ENCODE measurements around the gene JCAD. TPM values are rescaled to one million over a fixed set of nuclear protein-coding genes. Genes with fewer than 3 reads are reported as not detected.

Gene JCAD
- total RNA-seq, 2 experiments from 2014 or later = not detected

DNA sequence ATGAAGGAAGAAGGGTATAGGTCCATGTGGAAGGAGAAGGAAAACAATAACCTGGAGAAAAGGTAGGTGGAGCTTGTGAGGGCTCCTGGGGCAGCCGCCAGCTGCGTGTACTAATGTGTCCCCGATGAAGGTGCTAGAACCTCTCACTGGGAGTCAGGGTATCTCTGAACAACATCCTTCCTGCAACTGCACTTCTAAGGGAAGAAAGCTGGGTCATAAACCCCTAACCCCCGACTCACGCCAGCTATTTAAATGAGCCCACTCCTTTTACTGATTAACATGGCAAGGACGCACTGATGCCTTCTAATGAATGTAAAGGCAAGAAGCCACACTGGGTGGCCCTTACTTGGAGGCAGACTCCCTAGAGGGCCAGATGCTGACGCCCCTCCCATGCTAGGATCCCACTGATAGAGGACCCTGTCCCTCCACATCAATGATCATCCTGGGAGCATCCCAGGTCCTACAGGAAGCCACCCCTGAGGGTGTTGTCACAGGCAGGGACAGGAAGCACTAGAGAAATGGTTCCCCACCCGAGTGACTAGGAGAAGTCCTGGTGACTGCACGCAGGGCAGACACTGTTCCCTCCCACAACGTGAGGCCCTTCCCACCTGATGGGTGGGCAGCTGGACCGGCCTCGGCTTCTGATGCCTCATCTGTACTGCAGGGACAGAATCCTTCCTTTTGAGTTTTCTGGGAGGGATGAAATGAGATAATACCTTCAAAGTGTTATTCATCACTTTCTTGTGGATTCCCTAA lies 20.4 kb downstream of the JCAD start:
- H3K4me1 Mint-ChIP-seq (ENCODE audit: low read depth) = peaks cover 2% of the 10 kb centered on the region
- H3K27ac Mint-ChIP-seq = no peak overlapping the region
- H3K36me3 Mint-ChIP-seq (ENCODE audit: low read depth) = no peaks in the 10 kb centered on the region
- POLR2A ChIA-PET = no interaction called here
- peaks cover 61% of the 10 kb centered on the region for H3K27me3 Mint-ChIP-seq
- TF ChIP-seq, protein P1, sequence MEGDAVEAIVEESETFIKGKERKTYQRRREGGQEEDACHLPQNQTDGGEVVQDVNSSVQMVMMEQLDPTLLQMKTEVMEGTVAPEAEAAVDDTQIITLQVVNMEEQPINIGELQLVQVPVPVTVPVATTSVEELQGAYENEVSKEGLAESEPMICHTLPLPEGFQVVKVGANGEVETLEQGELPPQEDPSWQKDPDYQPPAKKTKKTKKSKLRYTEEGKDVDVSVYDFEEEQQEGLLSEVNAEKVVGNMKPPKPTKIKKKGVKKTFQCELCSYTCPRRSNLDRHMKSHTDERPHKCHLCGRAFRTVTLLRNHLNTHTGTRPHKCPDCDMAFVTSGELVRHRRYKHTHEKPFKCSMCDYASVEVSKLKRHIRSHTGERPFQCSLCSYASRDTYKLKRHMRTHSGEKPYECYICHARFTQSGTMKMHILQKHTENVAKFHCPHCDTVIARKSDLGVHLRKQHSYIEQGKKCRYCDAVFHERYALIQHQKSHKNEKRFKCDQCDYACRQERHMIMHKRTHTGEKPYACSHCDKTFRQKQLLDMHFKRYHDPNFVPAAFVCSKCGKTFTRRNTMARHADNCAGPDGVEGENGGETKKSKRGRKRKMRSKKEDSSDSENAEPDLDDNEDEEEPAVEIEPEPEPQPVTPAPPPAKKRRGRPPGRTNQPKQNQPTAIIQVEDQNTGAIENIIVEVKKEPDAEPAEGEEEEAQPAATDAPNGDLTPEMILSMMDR (IDR thresholded peaks at IDR 0.05) = no peak
- no peak for DNase-seq
- CTCF ChIA-PET = interaction anchor here (0.9 kb wide), 1 partner anchor 36 kb away, joined by 3 read pairs; no protein-coding TSS in a partner anchor
- H3K9me3 Mint-ChIP-seq = no peaks in the 10 kb centered on the region
- H3K4me3 Mint-ChIP-seq = no peak overlapping the region
- no peak for ATAC-seq
- intact Hi-C loops (cut with micrococcal nuclease) = no loop called here

DNA sequence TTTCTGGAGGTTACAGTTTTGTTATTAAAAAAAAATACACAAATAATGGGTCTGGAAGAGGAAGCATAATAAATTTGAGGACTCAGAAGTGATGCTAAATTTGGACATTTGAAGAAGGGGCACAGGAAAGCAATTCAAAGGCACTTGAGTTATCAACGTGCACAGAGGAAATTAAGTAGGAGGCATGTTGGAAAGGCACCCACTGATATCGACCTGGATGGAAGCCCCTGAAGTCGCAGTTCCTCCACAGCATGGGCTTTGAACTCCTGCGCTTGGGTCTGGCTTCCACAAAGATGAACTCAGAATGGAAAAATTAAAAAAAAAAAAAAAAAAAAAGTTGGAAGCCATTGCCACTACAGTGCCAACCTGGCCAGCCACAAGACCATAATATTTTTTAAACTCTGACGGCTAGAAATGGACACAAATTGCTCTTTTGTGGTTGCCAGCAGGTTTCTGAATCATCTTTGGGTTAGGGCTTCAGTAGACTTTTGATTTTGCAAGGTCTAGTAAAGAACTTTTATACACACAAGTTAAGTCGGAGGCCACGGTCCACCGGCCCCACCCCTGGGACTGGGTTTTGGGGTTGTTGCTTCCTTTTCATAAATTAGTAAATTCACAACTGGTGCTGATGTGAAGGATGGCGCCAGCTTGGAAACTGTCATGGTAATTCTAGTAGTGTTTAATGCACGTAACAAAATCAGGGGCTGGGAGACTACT lies 21.6 kb downstream of the JCAD start:
- Mint-ChIP-seq H3K36me3 (ENCODE audit: low read depth) (no peaks in the 10 kb centered on the region), H3K4me3 (no peak overlapping the region), H3K27ac (no peak overlapping the region), H3K27me3 (peaks cover 61% of the 10 kb centered on the region), H3K9me3 (no peaks in the 10 kb centered on the region), H3K4me1 (ENCODE audit: low read depth) (peaks cover 2% of the 10 kb centered on the region)
- DNase-seq (no peak), ATAC-seq (no peak)
- intact Hi-C loops (cut with micrococcal nuclease) = no loop called here
- ChIA-PET CTCF (no interaction called here), POLR2A (no interaction called here)
- TF ChIP-seq, protein P1 (IDR thresholded peaks at IDR 0.05) = no peak

DNA sequence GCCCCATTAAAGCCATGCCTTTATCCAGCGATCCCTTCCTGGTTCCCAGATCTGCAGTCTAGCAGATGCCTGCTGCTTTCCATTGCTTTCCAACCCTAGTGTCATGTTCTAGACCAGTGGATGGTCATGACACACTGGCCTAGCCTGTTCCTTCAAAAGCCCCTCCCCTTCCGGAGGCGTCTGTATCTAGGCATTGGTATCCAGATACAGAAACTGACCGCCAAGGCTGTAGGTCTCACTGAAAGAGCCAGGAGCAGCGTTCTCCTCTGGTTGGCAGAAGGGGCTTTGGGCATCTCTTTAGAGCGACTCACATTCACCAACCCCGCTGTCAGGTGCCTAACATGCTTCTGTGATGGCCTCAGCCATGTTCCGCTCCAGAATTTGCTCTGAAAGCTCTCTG lies 22.6 kb downstream of the JCAD start:
- ChIA-PET POLR2A (no interaction called here), CTCF (no interaction called here)
- H3K27ac Mint-ChIP-seq = no peak overlapping the region
- H3K36me3 Mint-ChIP-seq (ENCODE audit: low read depth) = no peaks in the 10 kb centered on the region
- intact Hi-C loops (cut with micrococcal nuclease) = no loop called here
- ATAC-seq (no peak), DNase-seq (no peak)
- H3K9me3 Mint-ChIP-seq = no peaks in the 10 kb centered on the region
- H3K4me1 Mint-ChIP-seq (ENCODE audit: low read depth) = peaks cover 2% of the 10 kb centered on the region
- peaks cover 61% of the 10 kb centered on the region for H3K27me3 Mint-ChIP-seq
- no peak overlapping the region for H3K4me3 Mint-ChIP-seq
- TF ChIP-seq, protein P1 (IDR thresholded peaks at IDR 0.05) = no peak

DNA sequence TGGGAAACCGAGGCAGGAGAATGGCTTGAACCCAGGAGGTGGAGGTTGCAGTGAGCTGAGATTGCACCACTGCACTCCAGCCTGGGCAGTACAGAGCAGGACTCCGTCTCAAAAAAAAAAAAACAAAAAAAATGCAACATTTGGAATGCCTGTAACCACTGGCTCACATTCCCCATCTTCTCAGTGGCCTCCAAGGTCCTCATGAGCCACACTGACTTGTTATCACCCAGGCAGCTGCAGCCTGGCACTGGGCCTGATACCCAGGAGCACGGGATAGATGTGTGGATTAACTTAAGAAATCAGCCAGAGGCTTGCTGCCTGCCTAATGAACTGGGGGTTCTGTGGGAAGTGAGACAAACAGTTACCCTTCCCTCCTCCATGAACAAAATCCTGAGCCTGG lies 23.0 kb downstream of the JCAD start:
- Mint-ChIP-seq H3K27ac (no peak overlapping the region), H3K4me1 (ENCODE audit: low read depth) (peaks cover 2% of the 10 kb centered on the region), H3K9me3 (no peaks in the 10 kb centered on the region), H3K36me3 (ENCODE audit: low read depth) (no peaks in the 10 kb centered on the region), H3K27me3 (peaks cover 61% of the 10 kb centered on the region), H3K4me3 (no peak overlapping the region)
- TF ChIP-seq, protein P1 (IDR thresholded peaks at IDR 0.05) = no peak
- ATAC-seq (no peak), DNase-seq (no peak)
- intact Hi-C loops (cut with micrococcal nuclease) = no loop called here
- CTCF ChIA-PET = no interaction called here
- POLR2A ChIA-PET = no interaction called here

DNA sequence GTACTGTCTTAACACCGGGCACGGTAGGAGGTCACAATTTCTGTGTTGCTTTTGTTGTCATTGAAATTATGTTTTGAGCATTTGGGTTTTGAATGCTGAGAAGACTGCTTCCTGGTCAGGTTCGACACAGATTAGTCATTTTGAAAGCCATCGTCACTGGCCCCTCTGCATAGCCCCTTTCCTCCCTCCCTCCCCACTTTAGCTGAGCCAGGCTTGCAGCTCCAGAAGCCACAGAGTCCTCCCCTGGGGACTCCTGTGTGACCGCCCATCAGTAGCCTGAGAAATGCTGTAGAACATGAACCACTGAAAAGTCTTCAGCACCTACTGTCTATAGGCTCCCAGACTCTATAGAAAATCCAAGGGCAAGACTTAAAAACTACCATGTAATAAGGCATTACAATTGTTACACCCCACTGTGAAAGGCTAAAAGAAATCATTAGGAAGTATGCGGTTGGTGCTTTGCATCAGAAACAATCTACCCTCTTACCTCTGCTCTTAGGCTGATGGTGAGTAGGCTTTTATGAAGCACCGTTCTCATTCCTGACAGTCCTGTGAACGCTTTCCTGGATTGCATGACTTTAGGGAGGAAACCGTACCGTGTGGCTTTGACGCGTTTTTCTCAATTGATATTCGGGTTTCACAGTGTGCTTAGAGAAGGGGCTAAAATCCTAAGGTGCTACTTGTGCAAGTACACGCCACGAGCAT lies 24.8 kb downstream of the JCAD start:
- Mint-ChIP-seq H3K4me1 (ENCODE audit: low read depth) (peaks cover 4% of the 10 kb centered on the region), H3K27ac (no peak overlapping the region), H3K27me3 (peaks cover 70% of the 10 kb centered on the region), H3K9me3 (no peaks in the 10 kb centered on the region), H3K36me3 (ENCODE audit: low read depth) (no peaks in the 10 kb centered on the region), H3K4me3 (no peak overlapping the region)
- TF ChIP-seq, protein P1 (IDR thresholded peaks at IDR 0.05) = no peak
- intact Hi-C loops (cut with micrococcal nuclease) = no loop called here
- DNase-seq (no peak), ATAC-seq (no peak)
- ChIA-PET CTCF (no interaction called here), POLR2A (no interaction called here)
